Upper lobe of left lung (tissue), 4 donors: ENCODE measurements around the gene ITFG1.

Experiments
- POLR2A ChIP-seq, 4 donors: fragments of 450-650 bp; IDR thresholded peaks; one replicate each; pipeline ENCODE4 v1.5.1; 2016 to 2017; ENCODE audit warnings: antibody characterized with exemption in 4 of 4, mild to moderate bottlenecking in 2 of 4
- TF ChIP-seq, protein P1 (sequence below), 6 experiments: fragments of 450-650 bp in 4 of 6; fragments of 200-600 bp in 2 of 6; sonication (generic) in 2 of 6; IDR thresholded peaks; one replicate each; pipeline ENCODE4 v1.5.1; 2016 to 2019; ENCODE audit warnings: antibody characterized with exemption in 6 of 6

DNA sequence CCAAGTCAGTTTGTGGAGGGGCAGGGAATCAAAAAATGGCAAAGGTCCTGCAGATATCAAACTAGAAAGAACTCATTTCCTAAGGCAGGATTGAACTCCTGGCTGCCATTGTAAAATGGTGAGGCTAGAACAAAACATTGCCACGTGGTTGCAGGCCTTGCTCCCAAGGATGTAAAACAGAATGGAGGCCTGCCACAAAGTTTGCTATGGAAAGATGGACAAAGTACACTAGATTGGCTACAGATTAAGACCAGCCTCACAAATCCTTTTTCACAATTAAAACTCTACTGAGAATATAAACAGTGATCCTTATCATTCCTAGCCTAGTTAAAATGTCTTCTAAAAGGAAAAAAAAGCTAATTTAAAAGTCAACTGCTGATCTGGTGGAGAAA lies 31.2 kb upstream of the ITFG1 start:
- TF ChIP-seq, protein P1, sequence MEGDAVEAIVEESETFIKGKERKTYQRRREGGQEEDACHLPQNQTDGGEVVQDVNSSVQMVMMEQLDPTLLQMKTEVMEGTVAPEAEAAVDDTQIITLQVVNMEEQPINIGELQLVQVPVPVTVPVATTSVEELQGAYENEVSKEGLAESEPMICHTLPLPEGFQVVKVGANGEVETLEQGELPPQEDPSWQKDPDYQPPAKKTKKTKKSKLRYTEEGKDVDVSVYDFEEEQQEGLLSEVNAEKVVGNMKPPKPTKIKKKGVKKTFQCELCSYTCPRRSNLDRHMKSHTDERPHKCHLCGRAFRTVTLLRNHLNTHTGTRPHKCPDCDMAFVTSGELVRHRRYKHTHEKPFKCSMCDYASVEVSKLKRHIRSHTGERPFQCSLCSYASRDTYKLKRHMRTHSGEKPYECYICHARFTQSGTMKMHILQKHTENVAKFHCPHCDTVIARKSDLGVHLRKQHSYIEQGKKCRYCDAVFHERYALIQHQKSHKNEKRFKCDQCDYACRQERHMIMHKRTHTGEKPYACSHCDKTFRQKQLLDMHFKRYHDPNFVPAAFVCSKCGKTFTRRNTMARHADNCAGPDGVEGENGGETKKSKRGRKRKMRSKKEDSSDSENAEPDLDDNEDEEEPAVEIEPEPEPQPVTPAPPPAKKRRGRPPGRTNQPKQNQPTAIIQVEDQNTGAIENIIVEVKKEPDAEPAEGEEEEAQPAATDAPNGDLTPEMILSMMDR (IDR thresholded peaks at IDR 0.05) = no peak
- TF ChIP-seq POLR2A (IDR thresholded peaks at IDR 0.05) = no peak
